SK-N-MC (cell line): ENCODE measurements around the gene MBD3.

Experiments used
- EZH2 ChIP-seq: fragments of 200-600 bp; sonication (generic); IDR thresholded peaks from one replicate; pipeline ENCODE4 v1.6.1; 2017; ENCODE audit warnings: antibody characterized with exemption
- POLR2AphosphoS5 ChIP-seq: IDR thresholded peaks from 2 replicates; pipeline ENCODE4 v1.6.1; 2012; ENCODE audit warnings: mild to moderate bottlenecking, low read depth, low read length, borderline replicate concordance

- no peak for TF ChIP-seq POLR2AphosphoS5
- no peak for TF ChIP-seq EZH2
Observed at GRCh38 chr19:1549332-1549945, 43.2 kb downstream of the MBD3 start.
